ENCODE data around the gene PDE6A.

Gene PDE6A

GRCh38 chr5:149834246-149834855, 110.2 kb downstream of the PDE6A start:
- Histone ChIP-seq H2BK5ac (ENCODE audit: low read depth, low read length, poor library complexity, severe bottlenecking) (no peak overlapping the region), H3K18ac (ENCODE audit: low read depth in 1 of 2, low read length in 2 of 2) (no peak overlapping the region), H3K4me1 (ENCODE audit: control insufficient read depth, insufficient read depth, low read depth, low read length) (peaks cover 9% of the 10 kb centered on the region), H3K4me2 (ENCODE audit: low read length, poor library complexity, severe bottlenecking) (no peak overlapping the region), H3K14ac (ENCODE audit: low read length in 2 of 2) (no peak overlapping the region), H3K9ac (ENCODE audit: low read length) (no peak overlapping the region), H3K36me3 (ENCODE audit: control insufficient read depth in 1 of 2, insufficient read depth in 2 of 2, low read depth in 1 of 2, low read length in 2 of 2) (peaks cover 0 to 34% of the 10 kb centered on the region in 2 experiments), H2AK5ac (ENCODE audit: low read length, severe bottlenecking) (no peak overlapping the region), H2BK15ac (ENCODE audit: low read depth, poor library complexity, severe bottlenecking) (no peak overlapping the region), H3K27ac (ENCODE audit: low read length, poor library complexity, severe bottlenecking) (no peak overlapping the region), H4K8ac (ENCODE audit: low read length) (no peak overlapping the region), H4K91ac (ENCODE audit: low read length) (no peak overlapping the region), H3K9me3 (ENCODE audit: control insufficient read depth, low read length) (no peaks in the 10 kb centered on the region), H2AFZ (ENCODE audit: low read depth, low read length) (no peak overlapping the region), H3K4me3 (ENCODE audit: insufficient read depth in 1 of 2, low read depth in 1 of 2, low read length in 2 of 2) (no peak overlapping the region), H3K27me3 (ENCODE audit: control insufficient read depth in 1 of 2, insufficient read depth in 1 of 2, low read length in 2 of 2) (no peaks in the 10 kb centered on the region), H2BK120ac (ENCODE audit: low read depth, low read length) (no peak overlapping the region), H3K4ac (ENCODE audit: low read depth in 1 of 2, low read length in 2 of 2) (no peak overlapping the region), H3K79me1 (replicated peaks; ENCODE audit: low read length, poor library complexity, severe bottlenecking) (no peaks in the 10 kb centered on the region), H2BK12ac (ENCODE audit: low read length in 2 of 2) (no peak overlapping the region), H3K23ac (ENCODE audit: low read length in 2 of 2) (no peak overlapping the region)
- peak; percentile 78 for DNase-seq
- 43% methylated on average over 5 of the region's 5 CpGs for WGBS

DNA sequence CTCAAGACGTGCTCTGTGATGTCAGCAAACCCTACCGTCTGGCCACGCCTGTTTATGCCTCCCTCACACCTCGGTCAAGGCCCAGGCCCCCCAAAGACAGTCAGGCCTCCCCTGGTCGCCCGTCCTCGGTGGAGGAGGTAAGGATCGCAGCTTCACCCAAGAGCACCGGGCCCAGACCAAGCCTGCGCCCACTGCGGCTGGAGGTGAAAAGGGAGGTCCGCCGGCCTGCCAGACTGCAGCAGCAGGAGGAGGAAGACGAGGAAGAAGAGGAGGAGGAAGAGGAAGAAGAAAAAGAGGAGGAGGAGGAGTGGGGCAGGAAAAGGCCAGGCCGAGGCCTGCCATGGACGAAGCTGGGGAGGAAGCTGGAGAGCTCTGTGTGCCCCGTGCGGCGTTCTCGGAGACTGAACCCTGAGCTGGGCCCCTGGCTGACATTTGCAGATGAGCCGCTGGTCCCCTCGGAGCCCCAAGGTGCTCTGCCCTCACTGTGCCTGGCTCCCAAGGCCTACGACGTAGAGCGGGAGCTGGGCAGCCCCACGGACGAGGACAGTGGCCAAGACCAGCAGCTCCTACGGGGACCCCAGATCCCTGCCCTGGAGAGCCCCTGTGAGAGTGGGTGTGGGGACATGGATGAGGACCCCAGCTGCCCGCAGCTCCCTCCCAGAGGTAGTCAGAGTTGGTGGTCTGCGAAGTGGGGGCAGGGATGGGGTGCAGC, 111.3 kb downstream of the PDE6A start:
- Histone ChIP-seq H3K4me3 (ENCODE audit: insufficient read depth in 1 of 2, low read depth in 1 of 2, low read length in 2 of 2) (no peak overlapping the region), H2BK15ac (ENCODE audit: low read depth, poor library complexity, severe bottlenecking) (no peak overlapping the region), H3K9ac (ENCODE audit: low read length) (no peak overlapping the region), H2BK12ac (ENCODE audit: low read length in 2 of 2) (no peak overlapping the region), H3K4ac (ENCODE audit: low read depth in 1 of 2, low read length in 2 of 2) (no peak overlapping the region), H3K27ac (ENCODE audit: low read length, poor library complexity, severe bottlenecking) (no peak overlapping the region), H4K8ac (ENCODE audit: low read length) (no peak overlapping the region), H3K36me3 (ENCODE audit: control insufficient read depth in 1 of 2, insufficient read depth in 2 of 2, low read depth in 1 of 2, low read length in 2 of 2) (peaks cover 0 to 34% of the 10 kb centered on the region in 2 experiments), H3K27me3 (ENCODE audit: control insufficient read depth in 1 of 2, insufficient read depth in 1 of 2, low read length in 2 of 2) (no peaks in the 10 kb centered on the region), H2AK5ac (ENCODE audit: low read length, severe bottlenecking) (no peak overlapping the region), H3K23ac (ENCODE audit: low read length in 2 of 2) (no peak overlapping the region), H3K4me2 (ENCODE audit: low read length, poor library complexity, severe bottlenecking) (no peak overlapping the region), H2BK120ac (ENCODE audit: low read depth, low read length) (no peak overlapping the region), H3K4me1 (ENCODE audit: control insufficient read depth, insufficient read depth, low read depth, low read length) (peaks cover 6% of the 10 kb centered on the region), H3K79me1 (replicated peaks; ENCODE audit: low read length, poor library complexity, severe bottlenecking) (no peaks in the 10 kb centered on the region), H3K9me3 (ENCODE audit: control insufficient read depth, low read length) (no peaks in the 10 kb centered on the region), H4K91ac (ENCODE audit: low read length) (no peak overlapping the region), H3K18ac (ENCODE audit: low read depth in 1 of 2, low read length in 2 of 2) (no peak overlapping the region), H3K14ac (ENCODE audit: low read length in 2 of 2) (no peak overlapping the region), H2BK5ac (ENCODE audit: low read depth, low read length, poor library complexity, severe bottlenecking) (no peak overlapping the region), H2AFZ (ENCODE audit: low read depth, low read length) (no peak overlapping the region)
- WGBS: 92% methylated on average over 30 of the region's 30 CpGs
- no peak for DNase-seq

GRCh38 chr5:149832636-149833035, 112.0 kb downstream of the PDE6A start:
- Histone ChIP-seq H3K27ac (ENCODE audit: low read length, poor library complexity, severe bottlenecking) (no peak overlapping the region), H2BK12ac (ENCODE audit: low read length in 2 of 2) (no peak overlapping the region), H2AK5ac (ENCODE audit: low read length, severe bottlenecking) (no peak overlapping the region), H3K23ac (ENCODE audit: low read length in 2 of 2) (no peak overlapping the region), H3K4me3 (ENCODE audit: insufficient read depth in 1 of 2, low read depth in 1 of 2, low read length in 2 of 2) (no peak overlapping the region), H3K9ac (ENCODE audit: low read length) (no peak overlapping the region), H3K79me1 (replicated peaks; ENCODE audit: low read length, poor library complexity, severe bottlenecking) (no peaks in the 10 kb centered on the region), H3K4me1 (ENCODE audit: control insufficient read depth, insufficient read depth, low read depth, low read length) (peaks cover 5% of the 10 kb centered on the region), H4K91ac (ENCODE audit: low read length) (no peak overlapping the region), H3K9me3 (ENCODE audit: control insufficient read depth, low read length) (no peaks in the 10 kb centered on the region), H3K4ac (ENCODE audit: low read depth in 1 of 2, low read length in 2 of 2) (no peak overlapping the region), H3K36me3 (ENCODE audit: control insufficient read depth in 1 of 2, insufficient read depth in 2 of 2, low read depth in 1 of 2, low read length in 2 of 2) (peaks cover 0 to 36% of the 10 kb centered on the region in 2 experiments), H2AFZ (ENCODE audit: low read depth, low read length) (no peak overlapping the region), H3K14ac (ENCODE audit: low read length in 2 of 2) (no peak overlapping the region), H4K8ac (ENCODE audit: low read length) (no peak overlapping the region), H2BK15ac (ENCODE audit: low read depth, poor library complexity, severe bottlenecking) (no peak overlapping the region), H2BK5ac (ENCODE audit: low read depth, low read length, poor library complexity, severe bottlenecking) (no peak overlapping the region), H3K4me2 (ENCODE audit: low read length, poor library complexity, severe bottlenecking) (no peak overlapping the region), H3K27me3 (ENCODE audit: control insufficient read depth in 1 of 2, insufficient read depth in 1 of 2, low read length in 2 of 2) (no peaks in the 10 kb centered on the region), H3K18ac (ENCODE audit: low read depth in 1 of 2, low read length in 2 of 2) (no peak overlapping the region), H2BK120ac (ENCODE audit: low read depth, low read length) (no peak overlapping the region)
- 97% methylated on average over 12 of the region's 12 CpGs for WGBS
- no peak for DNase-seq

DNA sequence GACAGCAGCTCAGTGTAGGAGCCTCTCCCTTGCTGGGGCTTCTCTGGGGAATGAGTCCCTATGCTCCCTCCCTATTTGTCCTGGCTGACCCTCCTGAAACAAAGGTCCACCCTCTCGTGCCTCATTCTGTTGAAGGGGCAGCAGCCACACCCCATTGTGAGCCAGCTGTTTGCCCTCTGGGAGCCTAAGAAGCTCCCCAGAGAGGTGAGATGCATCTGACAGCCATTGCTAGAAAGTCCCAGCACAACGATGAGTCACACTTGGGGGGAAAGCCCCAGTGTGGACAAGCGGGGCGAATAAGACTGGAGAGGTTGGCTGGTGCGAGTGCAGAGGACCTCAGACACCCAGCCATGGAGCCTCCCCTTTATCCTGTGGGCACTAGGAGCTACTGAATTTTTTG, 113.1 kb downstream of the PDE6A start:
- no peak overlapping the region for H2AFZ ChIP-seq (ENCODE audit: low read depth, low read length)
- no peak overlapping the region for H2AK5ac ChIP-seq (ENCODE audit: low read length, severe bottlenecking)
- H3K4ac ChIP-seq (ENCODE audit: low read depth in 1 of 2, low read length in 2 of 2): no peak overlapping the region
- no peak overlapping the region for H3K14ac ChIP-seq (ENCODE audit: low read length in 2 of 2)
- no peaks in the 10 kb centered on the region for H3K27me3 ChIP-seq (ENCODE audit: control insufficient read depth in 1 of 2, insufficient read depth in 1 of 2, low read length in 2 of 2)
- DNase-seq: peak; percentile 57
- H2BK120ac ChIP-seq (ENCODE audit: low read depth, low read length): no peak overlapping the region
- no peak overlapping the region for H3K23ac ChIP-seq (ENCODE audit: low read length in 2 of 2)
- H2BK5ac ChIP-seq (ENCODE audit: low read depth, low read length, poor library complexity, severe bottlenecking): no peak overlapping the region
- H3K18ac ChIP-seq (ENCODE audit: low read depth in 1 of 2, low read length in 2 of 2): no peak overlapping the region
- no peaks in the 10 kb centered on the region for H3K9me3 ChIP-seq (ENCODE audit: control insufficient read depth, low read length)
- 78% methylated on average over 5 of the region's 5 CpGs for WGBS
- no peak overlapping the region for H4K91ac ChIP-seq (ENCODE audit: low read length)
- H3K4me2 ChIP-seq (ENCODE audit: low read length, poor library complexity, severe bottlenecking): no peak overlapping the region
- no peak overlapping the region for H3K27ac ChIP-seq (ENCODE audit: low read length, poor library complexity, severe bottlenecking)
- H2BK15ac ChIP-seq (ENCODE audit: low read depth, poor library complexity, severe bottlenecking): no peak overlapping the region
- no peak overlapping the region for H3K9ac ChIP-seq (ENCODE audit: low read length)
- H3K79me1 ChIP-seq (replicated peaks; ENCODE audit: low read length, poor library complexity, severe bottlenecking): no peaks in the 10 kb centered on the region
- peaks cover 7% of the 10 kb centered on the region for H3K4me1 ChIP-seq (ENCODE audit: control insufficient read depth, insufficient read depth, low read depth, low read length)
- no peak overlapping the region for H3K4me3 ChIP-seq (ENCODE audit: insufficient read depth in 1 of 2, low read depth in 1 of 2, low read length in 2 of 2)
- H2BK12ac ChIP-seq (ENCODE audit: low read length in 2 of 2): no peak overlapping the region
- peaks cover 0 to 34% of the 10 kb centered on the region in 2 experiments for H3K36me3 ChIP-seq (ENCODE audit: control insufficient read depth in 1 of 2, insufficient read depth in 2 of 2, low read depth in 1 of 2, low read length in 2 of 2)
- H4K8ac ChIP-seq (ENCODE audit: low read length): no peak overlapping the region

Data from mesenchymal stem cell (in vitro differentiated cells and primary cell).